ENCODE data around the gene EHMT2.
A peak's percentile ranks its signal among the peaks of the same experiment; 100 is the strongest.

Gene EHMT2

GRCh38 chr6:31888276-31889258 lies 8.9 kb downstream of the EHMT2 start:
- DNase-seq (ENCODE audit: low read depth in 2 of 2): peak; percentile 22 to 36

DNA sequence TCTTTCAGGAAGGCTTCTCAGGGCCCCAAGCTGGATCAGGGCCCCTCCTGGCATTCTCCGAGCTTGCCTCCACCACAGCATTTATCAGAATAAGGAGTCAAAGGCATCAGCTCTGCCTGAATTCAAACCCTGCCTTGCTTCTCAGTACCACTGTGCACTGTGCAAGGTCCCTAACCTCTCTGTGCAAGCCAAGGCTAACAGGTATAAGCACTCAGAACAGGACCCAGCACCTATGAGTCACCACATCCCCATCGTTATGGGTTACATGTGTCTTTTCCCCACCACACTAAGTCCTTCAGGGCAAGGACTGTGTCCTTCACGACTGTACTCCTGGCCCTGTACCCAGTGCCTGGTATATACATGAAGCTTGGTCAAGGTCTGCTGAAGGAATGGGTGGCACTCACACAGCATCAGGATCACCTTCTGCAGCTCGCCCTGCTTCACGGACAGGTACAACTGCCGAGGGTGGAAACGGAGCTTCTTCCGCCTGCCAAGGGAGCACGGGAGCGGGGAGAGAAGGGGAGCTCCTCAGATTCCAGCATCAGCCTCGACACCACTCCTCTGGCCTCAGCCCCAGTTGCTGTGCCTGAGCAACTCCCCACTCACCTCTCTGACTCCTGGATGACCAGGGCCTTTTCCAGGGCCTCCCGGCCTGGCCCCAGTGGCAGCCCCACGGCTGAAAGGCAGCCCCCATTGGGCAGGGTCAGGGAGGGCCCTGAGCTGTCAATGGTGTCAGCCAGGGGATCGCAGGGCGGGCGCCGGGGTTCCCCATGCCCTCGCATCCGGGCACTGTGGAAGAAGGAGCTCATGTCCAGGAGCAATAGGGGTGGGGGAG lies 10.1 kb downstream of the EHMT2 start:
- no peak for DNase-seq (ENCODE audit: low read depth in 2 of 2)

DNA sequence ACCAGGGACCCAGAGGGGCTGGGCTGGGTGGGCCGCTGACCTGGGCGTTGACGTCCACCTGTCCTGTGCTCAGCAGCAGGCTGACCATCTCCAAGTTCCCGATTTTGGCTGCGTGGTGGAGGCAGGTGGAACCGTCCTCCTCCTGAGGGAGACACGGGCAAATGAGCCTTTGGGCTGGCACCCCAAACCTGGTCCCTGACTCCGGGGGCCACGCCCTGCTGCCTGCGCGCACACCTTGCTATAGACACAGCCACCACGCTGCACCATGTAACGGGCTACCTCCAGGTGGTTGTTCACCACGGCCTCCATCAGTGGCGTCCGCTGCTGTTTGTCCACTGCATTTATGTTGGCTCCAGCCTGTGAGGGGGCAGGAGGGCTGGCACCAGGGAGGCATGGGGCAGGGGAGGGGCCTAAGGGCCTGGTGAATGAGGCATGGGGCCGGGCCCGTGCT lies 10.9 kb downstream of the EHMT2 start:
- no peak for DNase-seq (ENCODE audit: low read depth in 2 of 2)

GRCh38 chr6:31884528-31885035 lies 12.9 kb downstream of the EHMT2 start:
- no peak for DNase-seq (ENCODE audit: low read depth in 2 of 2)

GRCh38 chr6:31883676-31884075 lies 13.8 kb downstream of the EHMT2 start:
- no peak for DNase-seq (ENCODE audit: low read depth in 2 of 2)

- no peak for DNase-seq (ENCODE audit: low read depth in 2 of 2)
These were observed 15.2 kb downstream of the EHMT2 start for GRCh38 chr6:31882344-31882743.

DNA sequence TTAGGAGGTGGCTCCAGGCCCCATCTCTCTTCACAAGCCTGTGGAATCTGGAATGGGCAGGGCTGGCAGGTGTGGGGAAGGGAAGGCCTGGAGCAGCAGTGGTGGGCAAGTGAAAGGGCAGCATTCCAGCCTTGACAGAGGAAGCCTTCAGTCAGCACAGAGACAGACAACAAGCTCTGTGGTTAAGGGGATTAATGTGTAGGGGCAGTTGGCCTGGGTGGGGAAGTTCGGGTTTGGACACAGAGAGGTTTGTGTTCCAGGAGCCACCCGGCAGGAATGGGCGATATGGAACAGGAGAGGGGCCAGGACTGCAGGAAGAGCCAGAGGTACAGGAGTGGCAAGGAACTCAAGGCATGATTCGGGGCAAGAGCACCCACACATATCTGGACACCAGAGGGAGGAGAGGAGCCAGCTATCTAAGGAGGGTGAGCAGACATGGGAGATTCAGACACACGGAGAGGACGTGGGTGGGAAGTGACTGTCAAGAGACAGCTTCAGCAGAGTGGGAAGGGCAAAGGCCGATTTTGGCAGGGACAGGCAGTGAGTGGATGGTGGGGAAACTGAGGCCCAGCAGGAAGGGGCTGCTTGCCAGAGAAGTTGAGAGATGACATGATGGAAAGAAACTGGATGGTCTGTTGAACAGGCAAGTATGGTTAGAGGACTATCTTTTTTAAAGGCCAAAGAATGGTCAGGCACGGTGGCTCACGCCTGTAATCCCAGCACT lies 16.2 kb downstream of the EHMT2 start:
- DNase-seq (ENCODE audit: low read depth in 2 of 2): no peak

DNA sequence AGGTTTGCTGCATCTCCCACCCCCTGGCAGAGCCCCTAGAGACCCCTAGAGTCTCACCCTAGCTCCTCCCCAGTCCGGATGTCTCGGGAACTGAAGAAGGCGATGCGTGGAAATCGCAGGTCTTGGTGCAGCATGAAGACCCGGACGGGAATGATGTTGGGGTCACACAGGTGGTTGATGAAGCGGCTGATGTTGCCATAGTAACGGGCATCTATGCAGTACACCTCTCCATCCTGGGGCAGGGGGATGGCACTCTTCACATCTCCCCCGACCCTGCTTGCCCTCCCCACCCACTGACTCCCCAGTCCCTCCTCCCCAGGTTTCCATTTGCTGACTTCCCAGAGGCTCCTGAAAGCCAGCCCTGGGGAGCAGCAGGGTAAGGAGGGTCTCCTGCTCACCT lies 16.9 kb downstream of the EHMT2 start:
- DNase-seq (ENCODE audit: low read depth in 2 of 2): no peak

DNA sequence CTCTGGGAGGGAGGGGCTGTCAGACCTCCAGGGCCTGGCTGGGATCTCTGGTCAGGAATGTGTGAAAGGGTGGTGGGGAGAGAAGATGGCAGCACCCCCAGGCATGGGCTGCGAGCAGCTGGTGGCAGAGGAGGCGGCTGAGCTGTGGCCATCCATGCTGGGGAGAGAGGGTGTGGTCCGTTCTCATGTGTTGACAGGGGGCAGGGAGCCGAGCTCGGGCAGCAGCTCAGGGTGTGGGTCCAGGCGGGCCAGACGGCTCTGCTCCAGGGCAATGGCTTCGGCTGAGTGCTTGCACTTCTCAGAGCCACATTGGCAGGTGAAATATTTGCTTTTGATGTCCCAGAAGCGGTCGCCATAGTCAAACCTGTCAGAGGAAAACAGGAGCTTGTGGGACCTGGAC lies 17.6 kb downstream of the EHMT2 start:
- no peak for DNase-seq (ENCODE audit: low read depth in 2 of 2)

DNA sequence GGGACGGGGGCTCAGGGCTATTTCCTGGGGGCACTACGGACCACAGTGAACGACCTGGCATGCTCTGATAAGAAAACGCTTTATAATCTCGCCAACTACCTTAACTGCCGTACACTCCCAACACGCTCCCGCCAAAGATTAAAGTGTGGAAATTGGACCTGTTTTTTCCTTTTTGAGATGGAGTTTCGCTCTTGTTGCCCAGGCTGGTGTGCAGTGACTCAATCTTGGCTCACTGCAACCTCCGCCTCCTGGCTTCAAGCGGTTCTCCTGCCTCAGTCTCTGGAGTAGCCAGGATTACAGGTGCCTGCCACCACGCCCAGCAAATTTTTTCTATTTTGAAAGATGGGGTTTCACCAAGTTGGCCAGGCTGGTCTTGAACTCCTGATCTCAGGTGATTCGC lies 18.4 kb downstream of the EHMT2 start:
- no peak for DNase-seq (ENCODE audit: low read depth in 2 of 2)

GRCh38 chr6:31878726-31879125 lies 18.8 kb downstream of the EHMT2 start, which contains the start of gene SLC44A4:
Gene SLC44A4 (minus strand): TSS chr6:31878997. CDS start chr6:31878980, 17 bp downstream.
- no peak for DNase-seq (ENCODE audit: low read depth in 2 of 2)

DNA sequence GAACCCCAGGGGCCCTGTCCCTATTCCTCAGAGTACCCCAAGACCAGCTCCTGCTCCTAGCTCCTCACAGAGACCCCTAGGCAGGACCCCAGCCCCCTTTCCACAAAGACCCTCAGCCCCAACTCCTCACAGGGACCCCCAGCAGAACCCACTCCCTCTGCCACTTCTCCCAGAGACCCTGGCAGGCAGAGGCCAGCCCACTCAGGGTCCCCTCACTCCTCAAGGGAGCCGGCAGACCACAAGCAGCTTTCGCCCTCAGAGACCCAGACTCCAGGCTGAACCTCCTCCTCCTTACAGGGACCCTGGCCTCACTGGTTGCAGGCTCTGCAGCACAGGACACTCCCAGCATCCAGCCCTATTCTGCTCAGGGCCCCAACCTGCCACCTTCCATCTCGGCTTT lies 19.3 kb downstream of the EHMT2 start:
- DNase-seq (ENCODE audit: low read depth in 2 of 2): no peak

DNA sequence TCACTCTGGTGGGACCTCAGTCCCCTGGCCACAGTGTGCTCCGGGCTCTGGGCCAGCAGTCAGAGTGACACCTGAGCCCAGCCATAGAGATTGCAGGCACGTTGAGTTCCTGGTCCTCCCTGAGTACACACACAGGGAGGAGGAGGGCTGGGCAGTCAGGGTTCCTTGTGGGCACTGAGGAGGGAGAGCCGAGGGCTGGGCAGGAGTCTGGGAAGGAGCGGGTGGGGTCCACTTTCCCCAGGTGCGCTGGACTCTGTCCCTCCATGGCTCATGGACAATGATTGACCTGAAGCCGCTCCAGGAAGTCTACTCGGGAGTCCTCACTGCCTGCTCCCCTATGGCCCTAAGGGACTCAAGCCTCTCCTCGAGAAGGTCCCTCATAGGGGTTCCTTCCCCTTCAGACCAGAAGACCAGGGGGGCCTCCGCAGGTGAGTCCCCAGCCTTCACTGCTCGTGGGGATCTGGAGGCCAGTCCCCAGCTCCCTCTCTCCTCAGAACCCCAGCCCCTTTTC lies 19.8 kb downstream of the EHMT2 start:
- DNase-seq (ENCODE audit: low read depth in 2 of 2): no peak

GRCh38 chr6:31877125-31877650 lies 20.3 kb downstream of the EHMT2 start:
- no peak for DNase-seq (ENCODE audit: low read depth in 2 of 2)

GRCh38 chr6:31876357-31876756 lies 21.1 kb downstream of the EHMT2 start:
- DNase-seq (ENCODE audit: low read depth in 2 of 2): no peak

- no peak for DNase-seq (ENCODE audit: low read depth in 2 of 2)
These were observed 21.6 kb downstream of the EHMT2 start for GRCh38 chr6:31875877-31876276.

- no peak for DNase-seq (ENCODE audit: low read depth in 2 of 2)
These were observed 22.5 kb downstream of the EHMT2 start for GRCh38 chr6:31874836-31875572.

GRCh38 chr6:31874084-31874670 lies 23.3 kb downstream of the EHMT2 start:
- DNase-seq (ENCODE audit: low read depth in 2 of 2): no peak

DNA sequence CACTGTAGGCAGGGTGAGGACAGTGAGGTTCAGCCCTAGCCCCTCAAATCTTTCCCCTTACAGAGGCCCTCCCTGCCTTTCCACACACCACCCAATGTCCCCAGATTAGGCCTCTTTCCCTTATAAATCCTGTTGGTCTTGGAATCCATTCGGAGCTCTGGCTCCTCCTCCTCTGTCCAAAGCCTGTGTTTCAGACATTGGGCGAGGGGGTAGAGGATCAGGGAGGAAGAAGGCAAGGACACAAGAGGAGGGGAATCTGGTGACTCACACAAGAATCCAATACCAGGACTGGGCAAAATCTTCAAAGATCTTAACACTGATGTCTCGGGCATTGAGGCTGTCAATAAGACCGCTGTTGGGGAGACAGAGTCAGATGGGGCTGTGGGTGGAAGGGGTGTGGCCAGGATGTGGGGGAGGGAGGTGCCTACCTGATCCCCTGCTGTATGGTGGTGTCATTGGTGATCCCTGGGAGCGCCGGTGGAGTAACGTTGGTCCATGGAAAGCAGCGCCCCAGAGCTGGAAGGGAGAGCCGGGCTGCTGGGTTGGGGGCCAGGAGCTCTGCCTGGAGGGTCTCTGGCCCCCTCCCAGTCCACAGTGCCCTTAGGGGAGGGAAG lies 26.3 kb downstream of the EHMT2 start:
- no peak for DNase-seq (ENCODE audit: low read depth in 2 of 2)

Measured in stimulated activated CD8-positive, alpha-beta memory T cell treated with anti-CD3 and anti-CD28 coated beads, Interleukin-2, amount 100 ng/mL, for 1 hour (primary cell).